GM12878 (cell line): Measurements from ENCODE around the gene NUDCD2. TPM values are rescaled to one million over a fixed set of nuclear protein-coding genes. Genes with fewer than 3 reads are reported as not detected.

Source experiments
- BRCA1 ChIP-seq: IDR thresholded peaks from 2 replicates; pipeline ENCODE4 v1.6.1; 2011; ENCODE audit warnings: low read depth, low read length, improper control_type of control experiment
- CREB1 ChIP-seq: IDR thresholded peaks from 2 replicates; pipeline ENCODE4 v1.6.1; 2012; ENCODE audit warnings: low read depth, mild to moderate bottlenecking, inconsistent platforms
- HDGF ChIP-seq: fragments of 450-650 bp; IDR thresholded peaks from 2 replicates; pipeline ENCODE4 v1.6.1; 2016; ENCODE audit warnings: antibody characterized with exemption
- KDM1A ChIP-seq: fragments of 200-600 bp; sonication (generic); IDR thresholded peaks from 2 replicates; pipeline ENCODE4 v1.6.1; 2016; ENCODE audit warnings: borderline replicate concordance
- MXI1 ChIP-seq: fragments of 150-350 bp; IDR thresholded peaks from 2 replicates; pipeline ENCODE4 v1.6.1; 2011; ENCODE audit warnings: low read depth, mild to moderate bottlenecking, inconsistent platforms, low read length, improper control_type of control experiment
- NFIC ChIP-seq: IDR thresholded peaks from 2 replicates; pipeline ENCODE4 v1.6.1; 2012; ENCODE audit warnings: low read depth, mild to moderate bottlenecking, inconsistent platforms, low read length, moderate library complexity
- NR2C1 ChIP-seq: fragments of 450-650 bp; IDR thresholded peaks from 2 replicates; pipeline ENCODE4 v1.6.1; 2017; ENCODE audit warnings: antibody characterized with exemption, mild to moderate bottlenecking, moderate library complexity
- NR2F1 ChIP-seq: fragments of 450-650 bp; conservative IDR thresholded peaks from 2 replicates; pipeline ENCODE4 v1.6.1; 2017; ENCODE audit warnings: mild to moderate bottlenecking
- RFX5 ChIP-seq: IDR thresholded peaks from 2 replicates; pipeline ENCODE4 v1.6.1; 2011; ENCODE audit warnings: low read depth, low read length, improper control_type of control experiment
- SREBF2 ChIP-seq: IDR thresholded peaks from 2 replicates; pipeline ENCODE4 v1.6.1; 2012; ENCODE audit warnings: mild to moderate bottlenecking, low read length
- SRF ChIP-seq, 2 experiments: IDR thresholded peaks; 2 replicates each; pipeline ENCODE4 v1.6.1; 2011; ENCODE audit warnings: low read depth in 2 of 2, low read length in 2 of 2, mild to moderate bottlenecking in 1 of 2, moderate library complexity in 1 of 2
- STAT3 ChIP-seq: IDR thresholded peaks from 2 replicates; pipeline ENCODE4 v1.6.1; 2011; ENCODE audit warnings: low read depth, low read length, improper control_type of control experiment
- polyA plus RNA-seq, 11 experiments: library from polyadenylated mRNA; depleted of rRNA in 4 of 11; unstranded in 6 of 11; stranded (reverse) in 5 of 11; fragments of >200 nt; fragmentation: Nextera tagmentation in 4 of 11; fragmentation: Illumina TruSeq in 1 of 11; extraction: Ambion mirVana in 4 of 11; extraction: Trizol in 1 of 11; gene quantifications; 1 replicate in 1 of 11; 2 replicates in 10 of 11; pipeline versions ENCODE4 v1.2.1 to v1.2.3, GENCODE V29; 2011 to 2016; ENCODE audit warnings: inconsistent platforms in 2 of 11, missing spikeins in 2 of 11, low read depth in 1 of 11
- total RNA-seq, 4 experiments: library from RNA; depleted of rRNA in 3 of 4; stranded (reverse); fragments of >200 nt in 3 of 4; fragmentation: Illumina TruSeq in 1 of 4; extraction: Trizol in 1 of 4; gene quantifications; 2 replicates each; pipeline versions ENCODE4 v1.2.1 to v1.2.3, GENCODE V29; 2013 to 2021
- TF ChIP-seq, protein P1 (sequence below): fragments of 450-650 bp; IDR thresholded peaks from 2 replicates; pipeline ENCODE4 v1.6.1; 2017; ENCODE audit warnings: mild to moderate bottlenecking
- TF ChIP-seq, protein P2 (sequence below): IDR thresholded peaks from 2 replicates; pipeline ENCODE4 v1.6.1; 2012; ENCODE audit warnings: low read depth, low read length, improper control_type of control experiment
- TF ChIP-seq, protein P3 (sequence below): fragments of 450-650 bp; IDR thresholded peaks from 2 replicates; pipeline ENCODE4 v1.6.1; 2017; ENCODE audit warnings: mild to moderate bottlenecking, moderate library complexity
- TF ChIP-seq, protein P4 (sequence below): fragments of 450-650 bp; IDR thresholded peaks from 2 replicates; pipeline ENCODE4 v1.6.1; 2018; ENCODE audit warnings: borderline replicate concordance, mild to moderate bottlenecking; ENCODE audit not compliant: partially characterized antibody
- TF ChIP-seq, protein P5 (sequence below): IDR thresholded peaks from 2 replicates; pipeline ENCODE4 v1.6.1; 2011; ENCODE audit warnings: borderline replicate concordance, low read depth, mild to moderate bottlenecking, moderate library complexity, mixed read lengths, low read length; ENCODE audit not compliant: insufficient read depth; ENCODE audit errors: extremely low read length
- TF ChIP-seq, protein P6 (sequence below): IDR thresholded peaks from 2 replicates; pipeline ENCODE4 v1.6.1; 2012; ENCODE audit warnings: low read depth, low read length, improper control_type of control experiment

NUDCD2 gene
- total and polyA plus RNA-seq, 10 of the 15 experiments (the other 5 are each of a cell fraction or from before 2014, with no cell fraction given) = 9.1 to 133 (median 24.6) TPM

DNA sequence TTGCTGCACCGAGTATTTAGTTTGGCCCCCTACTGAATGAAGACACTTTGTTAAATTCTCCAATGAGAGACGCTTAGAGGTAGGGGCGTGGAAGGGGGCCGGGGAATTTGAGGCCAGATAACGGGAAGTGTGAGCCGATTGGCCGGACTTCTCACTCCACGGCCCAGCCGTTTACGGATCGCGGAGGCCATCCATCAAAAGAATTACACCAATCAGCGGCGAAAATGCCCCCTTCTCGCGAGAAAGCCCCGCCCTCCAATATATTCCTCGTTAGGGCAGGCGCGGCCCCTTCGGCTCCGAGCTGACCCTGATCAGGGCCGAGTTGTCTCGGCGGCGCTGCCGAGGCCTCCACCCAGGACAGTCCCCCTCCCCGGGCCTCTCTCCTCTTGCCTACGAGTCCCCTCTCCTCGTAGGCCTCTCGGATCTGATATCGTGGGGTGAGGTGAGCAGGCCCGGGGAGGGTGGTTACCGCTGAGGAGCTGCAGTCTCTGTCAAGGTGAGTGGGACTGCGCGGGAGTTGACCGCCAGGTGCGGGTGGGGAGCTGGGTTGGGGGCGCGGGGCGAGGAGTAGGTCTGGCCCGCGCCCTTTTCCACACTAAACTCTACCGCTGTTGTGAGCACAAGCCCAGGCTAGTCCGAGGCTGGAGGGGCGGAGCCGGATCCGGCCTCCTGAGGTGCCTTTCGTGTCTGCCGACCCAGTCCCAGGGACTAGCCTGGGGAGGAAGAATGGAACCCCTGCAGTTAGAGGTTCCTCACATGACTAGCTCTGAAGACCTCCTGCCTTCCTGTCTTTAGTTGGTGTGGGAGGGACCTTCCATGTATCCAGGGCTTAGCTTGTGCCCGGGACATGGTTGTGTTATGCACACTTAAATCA lies 22.4 kb downstream of the NUDCD2 start, which contains the start of gene CCNG1 (continued):
- TF ChIP-seq, protein P1, sequence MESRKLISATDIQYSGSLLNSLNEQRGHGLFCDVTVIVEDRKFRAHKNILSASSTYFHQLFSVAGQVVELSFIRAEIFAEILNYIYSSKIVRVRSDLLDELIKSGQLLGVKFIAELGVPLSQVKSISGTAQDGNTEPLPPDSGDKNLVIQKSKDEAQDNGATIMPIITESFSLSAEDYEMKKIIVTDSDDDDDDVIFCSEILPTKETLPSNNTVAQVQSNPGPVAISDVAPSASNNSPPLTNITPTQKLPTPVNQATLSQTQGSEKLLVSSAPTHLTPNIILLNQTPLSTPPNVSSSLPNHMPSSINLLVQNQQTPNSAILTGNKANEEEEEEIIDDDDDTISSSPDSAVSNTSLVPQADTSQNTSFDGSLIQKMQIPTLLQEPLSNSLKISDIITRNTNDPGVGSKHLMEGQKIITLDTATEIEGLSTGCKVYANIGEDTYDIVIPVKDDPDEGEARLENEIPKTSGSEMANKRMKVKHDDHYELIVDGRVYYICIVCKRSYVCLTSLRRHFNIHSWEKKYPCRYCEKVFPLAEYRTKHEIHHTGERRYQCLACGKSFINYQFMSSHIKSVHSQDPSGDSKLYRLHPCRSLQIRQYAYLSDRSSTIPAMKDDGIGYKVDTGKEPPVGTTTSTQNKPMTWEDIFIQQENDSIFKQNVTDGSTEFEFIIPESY = no peak
- TF ChIP-seq HDGF (no peak), CREB1 (peak; percentile 43), RFX5 (peak; percentile 67), STAT3 (no peak), BRCA1 (peak; percentile 66), SREBF2 (no peak), MXI1 (peak; percentile 63; the same call in 1 of the 2 replicates), NFIC (no peak), KDM1A (no peak), NR2C1 (peak; percentile 1; the same call in 1 of the 2 replicates), NR2F1 (peak; percentile 57; the same call in 1 of the 2 replicates), SRF (IDR thresholded peaks at IDR 0.05; ENCODE audit: low read depth in 2 of 2, low read length in 2 of 2) (0 out of 4 replicates have a peak, but pooled peaks of 1 of the 2 experiments have one; percentile 13)
- TF ChIP-seq, protein P2, sequence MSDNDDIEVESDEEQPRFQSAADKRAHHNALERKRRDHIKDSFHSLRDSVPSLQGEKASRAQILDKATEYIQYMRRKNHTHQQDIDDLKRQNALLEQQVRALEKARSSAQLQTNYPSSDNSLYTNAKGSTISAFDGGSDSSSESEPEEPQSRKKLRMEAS = peak; percentile 64
- TF ChIP-seq, protein P3, sequence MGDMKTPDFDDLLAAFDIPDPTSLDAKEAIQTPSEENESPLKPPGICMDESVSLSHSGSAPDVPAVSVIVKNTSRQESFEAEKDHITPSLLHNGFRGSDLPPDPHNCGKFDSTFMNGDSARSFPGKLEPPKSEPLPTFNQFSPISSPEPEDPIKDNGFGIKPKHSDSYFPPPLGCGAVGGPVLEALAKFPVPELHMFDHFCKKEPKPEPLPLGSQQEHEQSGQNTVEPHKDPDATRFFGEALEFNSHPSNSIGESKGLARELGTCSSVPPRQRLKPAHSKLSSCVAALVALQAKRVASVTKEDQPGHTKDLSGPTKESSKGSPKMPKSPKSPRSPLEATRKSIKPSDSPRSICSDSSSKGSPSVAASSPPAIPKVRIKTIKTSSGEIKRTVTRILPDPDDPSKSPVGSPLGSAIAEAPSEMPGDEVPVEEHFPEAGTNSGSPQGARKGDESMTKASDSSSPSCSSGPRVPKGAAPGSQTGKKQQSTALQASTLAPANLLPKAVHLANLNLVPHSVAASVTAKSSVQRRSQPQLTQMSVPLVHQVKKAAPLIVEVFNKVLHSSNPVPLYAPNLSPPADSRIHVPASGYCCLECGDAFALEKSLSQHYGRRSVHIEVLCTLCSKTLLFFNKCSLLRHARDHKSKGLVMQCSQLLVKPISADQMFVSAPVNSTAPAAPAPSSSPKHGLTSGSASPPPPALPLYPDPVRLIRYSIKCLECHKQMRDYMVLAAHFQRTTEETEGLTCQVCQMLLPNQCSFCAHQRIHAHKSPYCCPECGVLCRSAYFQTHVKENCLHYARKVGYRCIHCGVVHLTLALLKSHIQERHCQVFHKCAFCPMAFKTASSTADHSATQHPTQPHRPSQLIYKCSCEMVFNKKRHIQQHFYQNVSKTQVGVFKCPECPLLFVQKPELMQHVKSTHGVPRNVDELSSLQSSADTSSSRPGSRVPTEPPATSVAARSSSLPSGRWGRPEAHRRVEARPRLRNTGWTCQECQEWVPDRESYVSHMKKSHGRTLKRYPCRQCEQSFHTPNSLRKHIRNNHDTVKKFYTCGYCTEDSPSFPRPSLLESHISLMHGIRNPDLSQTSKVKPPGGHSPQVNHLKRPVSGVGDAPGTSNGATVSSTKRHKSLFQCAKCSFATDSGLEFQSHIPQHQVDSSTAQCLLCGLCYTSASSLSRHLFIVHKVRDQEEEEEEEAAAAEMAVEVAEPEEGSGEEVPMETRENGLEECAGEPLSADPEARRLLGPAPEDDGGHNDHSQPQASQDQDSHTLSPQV = no peak
- TF ChIP-seq, protein P4, sequence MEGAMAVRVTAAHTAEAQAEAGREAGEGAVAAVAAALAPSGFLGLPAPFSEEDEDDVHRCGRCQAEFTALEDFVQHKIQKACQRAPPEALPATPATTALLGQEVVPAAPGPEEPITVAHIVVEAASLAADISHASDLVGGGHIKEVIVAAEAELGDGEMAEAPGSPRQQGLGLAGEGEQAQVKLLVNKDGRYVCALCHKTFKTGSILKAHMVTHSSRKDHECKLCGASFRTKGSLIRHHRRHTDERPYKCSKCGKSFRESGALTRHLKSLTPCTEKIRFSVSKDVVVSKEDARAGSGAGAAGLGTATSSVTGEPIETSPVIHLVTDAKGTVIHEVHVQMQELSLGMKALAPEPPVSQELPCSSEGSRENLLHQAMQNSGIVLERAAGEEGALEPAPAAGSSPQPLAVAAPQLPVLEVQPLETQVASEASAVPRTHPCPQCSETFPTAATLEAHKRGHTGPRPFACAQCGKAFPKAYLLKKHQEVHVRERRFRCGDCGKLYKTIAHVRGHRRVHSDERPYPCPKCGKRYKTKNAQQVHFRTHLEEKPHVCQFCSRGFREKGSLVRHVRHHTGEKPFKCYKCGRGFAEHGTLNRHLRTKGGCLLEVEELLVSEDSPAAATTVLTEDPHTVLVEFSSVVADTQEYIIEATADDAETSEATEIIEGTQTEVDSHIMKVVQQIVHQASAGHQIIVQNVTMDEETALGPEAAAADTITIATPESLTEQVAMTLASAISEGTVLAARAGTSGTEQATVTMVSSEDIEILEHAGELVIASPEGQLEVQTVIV = peak; percentile 19
- TF ChIP-seq, protein P5, sequence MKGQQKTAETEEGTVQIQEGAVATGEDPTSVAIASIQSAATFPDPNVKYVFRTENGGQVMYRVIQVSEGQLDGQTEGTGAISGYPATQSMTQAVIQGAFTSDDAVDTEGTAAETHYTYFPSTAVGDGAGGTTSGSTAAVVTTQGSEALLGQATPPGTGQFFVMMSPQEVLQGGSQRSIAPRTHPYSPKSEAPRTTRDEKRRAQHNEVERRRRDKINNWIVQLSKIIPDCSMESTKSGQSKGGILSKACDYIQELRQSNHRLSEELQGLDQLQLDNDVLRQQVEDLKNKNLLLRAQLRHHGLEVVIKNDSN = no peak
- TF ChIP-seq, protein P6, sequence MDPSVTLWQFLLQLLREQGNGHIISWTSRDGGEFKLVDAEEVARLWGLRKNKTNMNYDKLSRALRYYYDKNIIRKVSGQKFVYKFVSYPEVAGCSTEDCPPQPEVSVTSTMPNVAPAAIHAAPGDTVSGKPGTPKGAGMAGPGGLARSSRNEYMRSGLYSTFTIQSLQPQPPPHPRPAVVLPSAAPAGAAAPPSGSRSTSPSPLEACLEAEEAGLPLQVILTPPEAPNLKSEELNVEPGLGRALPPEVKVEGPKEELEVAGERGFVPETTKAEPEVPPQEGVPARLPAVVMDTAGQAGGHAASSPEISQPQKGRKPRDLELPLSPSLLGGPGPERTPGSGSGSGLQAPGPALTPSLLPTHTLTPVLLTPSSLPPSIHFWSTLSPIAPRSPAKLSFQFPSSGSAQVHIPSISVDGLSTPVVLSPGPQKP = no peak
